ENCODE results near the gene HNRNPA2B1. TPM values are rescaled to one million over a fixed set of nuclear protein-coding genes. Genes with fewer than 3 reads are reported as not detected.
"Not testable (repeated sequence)": the region's sequence is repeated elsewhere in the genome, so short reads cannot be mapped to it uniquely, and the experiment has no call there.

The HNRNPA2B1 gene
- total RNA-seq, 1 donor from 2014 or later = 398 TPM

- Histone ChIP-seq H3K4me1 (no peaks in the 10 kb centered on the region), H3K4me3 (no peak overlapping the region), H3K36me3 (peaks cover 21% of the 10 kb centered on the region), H3K9me3 (replicated peaks) (peaks cover 16% of the 10 kb centered on the region), H3K27me3 (ENCODE audit: low read depth) (no peaks in the 10 kb centered on the region), H3K27ac (replicated peaks) (no peak overlapping the region)
- TF ChIP-seq, protein P1, sequence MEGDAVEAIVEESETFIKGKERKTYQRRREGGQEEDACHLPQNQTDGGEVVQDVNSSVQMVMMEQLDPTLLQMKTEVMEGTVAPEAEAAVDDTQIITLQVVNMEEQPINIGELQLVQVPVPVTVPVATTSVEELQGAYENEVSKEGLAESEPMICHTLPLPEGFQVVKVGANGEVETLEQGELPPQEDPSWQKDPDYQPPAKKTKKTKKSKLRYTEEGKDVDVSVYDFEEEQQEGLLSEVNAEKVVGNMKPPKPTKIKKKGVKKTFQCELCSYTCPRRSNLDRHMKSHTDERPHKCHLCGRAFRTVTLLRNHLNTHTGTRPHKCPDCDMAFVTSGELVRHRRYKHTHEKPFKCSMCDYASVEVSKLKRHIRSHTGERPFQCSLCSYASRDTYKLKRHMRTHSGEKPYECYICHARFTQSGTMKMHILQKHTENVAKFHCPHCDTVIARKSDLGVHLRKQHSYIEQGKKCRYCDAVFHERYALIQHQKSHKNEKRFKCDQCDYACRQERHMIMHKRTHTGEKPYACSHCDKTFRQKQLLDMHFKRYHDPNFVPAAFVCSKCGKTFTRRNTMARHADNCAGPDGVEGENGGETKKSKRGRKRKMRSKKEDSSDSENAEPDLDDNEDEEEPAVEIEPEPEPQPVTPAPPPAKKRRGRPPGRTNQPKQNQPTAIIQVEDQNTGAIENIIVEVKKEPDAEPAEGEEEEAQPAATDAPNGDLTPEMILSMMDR (IDR thresholded peaks at IDR 0.05; ENCODE audit: borderline replicate concordance) = no peak
- intact Hi-C loops (cut with micrococcal nuclease) = no loop called here
- DNase-seq = no peak
These were observed 33.1 kb downstream of the HNRNPA2B1 start for GRCh38 chr7:26167303-26167934.

DNA sequence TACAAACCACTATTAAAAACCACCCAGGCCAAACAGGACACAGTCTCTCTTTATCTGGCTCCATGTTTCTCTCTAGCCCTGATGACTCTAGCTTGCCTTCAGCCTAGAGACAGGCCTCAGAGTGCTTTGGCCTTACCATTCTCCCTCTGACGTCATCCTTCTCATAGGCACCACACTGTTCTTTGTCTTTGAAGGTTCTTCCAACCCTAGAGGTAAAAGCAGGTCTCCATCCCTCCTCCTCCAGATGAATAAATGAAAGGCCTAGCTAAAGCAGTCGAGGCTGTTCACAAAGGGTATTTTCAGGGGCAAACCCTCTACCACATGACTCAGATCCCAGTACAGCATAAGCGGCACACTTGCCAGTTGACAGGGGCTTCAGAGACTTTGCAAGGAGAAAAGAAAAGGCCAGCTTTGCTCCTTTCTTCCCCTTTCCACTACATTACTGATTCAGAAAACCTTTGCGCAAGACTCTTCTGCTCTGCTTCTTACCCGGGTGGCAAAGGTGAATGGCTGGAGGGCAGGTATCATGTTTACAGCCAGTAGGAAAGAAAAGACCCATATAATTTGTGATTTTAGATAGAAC, 33.8 kb downstream of the HNRNPA2B1 start:
- H3K27me3 ChIP-seq (ENCODE audit: low read depth) = no peaks in the 10 kb centered on the region
- DNase-seq = no peak
- intact Hi-C loops (cut with micrococcal nuclease) = no loop called here
- no peak overlapping the region for H3K4me3 ChIP-seq
- H3K36me3 ChIP-seq = peaks cover 21% of the 10 kb centered on the region
- TF ChIP-seq, protein P1 (IDR thresholded peaks at IDR 0.05; ENCODE audit: borderline replicate concordance) = no peak
- H3K4me1 ChIP-seq = no peaks in the 10 kb centered on the region
- no peak overlapping the region for H3K27ac ChIP-seq (replicated peaks)
- H3K9me3 ChIP-seq (replicated peaks) = peaks cover 16% of the 10 kb centered on the region

DNA sequence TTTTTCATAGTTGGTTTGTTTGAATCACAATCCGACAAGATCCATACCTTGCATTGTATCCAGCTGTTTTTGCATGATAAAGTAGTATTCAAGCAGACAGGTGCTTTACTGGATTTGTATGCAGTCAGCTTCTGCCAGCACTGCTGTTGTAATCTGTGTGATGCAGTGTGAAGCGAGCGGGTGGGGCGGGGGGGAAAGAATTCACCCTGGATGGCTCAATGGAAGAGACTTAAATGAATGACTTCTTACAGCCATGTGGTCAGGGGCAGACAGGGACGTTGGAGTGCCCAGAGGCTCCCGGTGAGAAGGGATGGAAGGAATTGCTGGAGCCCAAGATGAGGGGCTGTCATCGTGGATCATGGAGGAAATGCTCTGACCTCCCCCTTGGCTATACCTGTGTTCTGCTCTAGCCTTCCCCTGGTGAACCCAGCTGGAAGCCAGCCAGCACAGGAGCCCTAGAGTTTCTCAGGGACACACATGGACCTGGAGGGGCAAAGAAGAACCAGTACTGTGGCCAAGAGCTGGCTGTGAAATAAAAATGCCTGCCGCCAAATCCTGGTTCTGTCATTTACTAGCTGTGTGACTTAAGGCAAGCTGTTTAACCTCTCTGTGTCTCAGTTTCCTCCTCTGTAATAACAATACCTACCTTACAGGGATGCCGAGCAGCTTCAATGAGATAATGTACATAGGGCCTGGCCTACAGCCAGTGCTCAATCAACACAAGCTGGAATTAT, 34.4 kb downstream of the HNRNPA2B1 start:
- Histone ChIP-seq H3K27ac (replicated peaks) (no peak overlapping the region), H3K9me3 (replicated peaks) (peaks cover 16% of the 10 kb centered on the region), H3K4me1 (no peaks in the 10 kb centered on the region), H3K36me3 (peaks cover 17% of the 10 kb centered on the region), H3K4me3 (no peak overlapping the region), H3K27me3 (ENCODE audit: low read depth) (no peaks in the 10 kb centered on the region)
- intact Hi-C loops (cut with micrococcal nuclease) = no loop called here
- DNase-seq = no peak
- TF ChIP-seq, protein P1 (IDR thresholded peaks at IDR 0.05; ENCODE audit: borderline replicate concordance) = no peak

GRCh38 chr7:26163804-26164203, 36.7 kb downstream of the HNRNPA2B1 start:
- H3K4me1 ChIP-seq; H3K27me3 ChIP-seq (ENCODE audit: low read depth); H3K4me3 ChIP-seq; DNase-seq; H3K36me3 ChIP-seq; H3K27ac ChIP-seq (replicated peaks); intact Hi-C loops (cut with micrococcal nuclease): not testable (repeated sequence)
- H3K9me3 ChIP-seq (replicated peaks) = peaks cover 16% of the 10 kb centered on the region

GRCh38 chr7:26162431-26162830, 38.1 kb downstream of the HNRNPA2B1 start:
- peaks cover 16% of the 10 kb centered on the region for H3K9me3 ChIP-seq (replicated peaks)
- H3K27me3 ChIP-seq (ENCODE audit: low read depth) = peaks cover 12% of the 10 kb centered on the region
- H3K27ac ChIP-seq (replicated peaks) = no peak overlapping the region
- H3K4me1 ChIP-seq = no peaks in the 10 kb centered on the region
- no peak for DNase-seq
- TF ChIP-seq, protein P1 (IDR thresholded peaks at IDR 0.05; ENCODE audit: borderline replicate concordance) = no peak
- H3K36me3 ChIP-seq = no peaks in the 10 kb centered on the region
- intact Hi-C loops (cut with micrococcal nuclease) = no loop called here
- no peak overlapping the region for H3K4me3 ChIP-seq

- Histone ChIP-seq H3K36me3 (no peaks in the 10 kb centered on the region), H3K4me1 (peaks cover 3% of the 10 kb centered on the region), H3K27ac (replicated peaks) (no peak overlapping the region), H3K4me3 (no peak overlapping the region), H3K27me3 (ENCODE audit: low read depth) (peaks cover 13% of the 10 kb centered on the region), H3K9me3 (replicated peaks) (peaks cover 16% of the 10 kb centered on the region)
- intact Hi-C loops (cut with micrococcal nuclease) = no loop called here
- no peak for DNase-seq
- TF ChIP-seq, protein P1 (IDR thresholded peaks at IDR 0.05; ENCODE audit: borderline replicate concordance) = no peak
These were observed 39.6 kb downstream of the HNRNPA2B1 start for GRCh38 chr7:26160896-26161295.
